ENCODE results near the gene ORM2. TPM values are rescaled to one million over a fixed set of nuclear protein-coding genes. Genes with fewer than 3 reads are reported as not detected.

The ORM2 gene
- total and polyA plus RNA-seq, 8 donors, result 1.2 to 17.1 (median 3.4) TPM; not detected in 4

- no peaks in the 10 kb centered on the region for H3K9me3 ChIP-seq
- 58 to 86% (median 81%) methylated on average over 2 of the region's 2 CpGs for WGBS, 5 donors
- peaks cover 43 to 65% (median 65%) of the 10 kb centered on the region in 4 donors for H3K36me3 ChIP-seq
Measured at GRCh38 chr9:114335745-114336144, 6.1 kb downstream of the ORM2 start.

GRCh38 chr9:114336157-114336556, 6.5 kb downstream of the ORM2 start:
- H3K36me3 ChIP-seq, result peaks cover 47 to 69% (median 69%) of the 10 kb centered on the region in 4 donors

More at GRCh38 chr9:114335745-114336144, 6.1 kb downstream of the ORM2 start:
- no peak for DNase-seq
- intact Hi-C loops (cut with DNase I; ENCODE audit: low total_unique reads), result no loop called here
- no peaks in the 10 kb centered on the region for H3K27me3 ChIP-seq
- no peak overlapping the region for H3K27ac ChIP-seq
- H3K4me3 ChIP-seq, result no peak overlapping the region
- H3K4me1 ChIP-seq, result peaks cover 0 to 13% (median 6%) of the 10 kb centered on the region in 4 donors
- TF ChIP-seq POLR2AphosphoS5 (IDR thresholded peaks at IDR 0.05) (no peak), EP300 (IDR thresholded peaks at IDR 0.05) (no peak), CTCF (IDR thresholded peaks at IDR 0.05) (no peak), POLR2A (IDR thresholded peaks at IDR 0.05) (no peak)

GRCh38 chr9:114336699-114337395, 7.2 kb downstream of the ORM2 start:
- TF ChIP-seq EP300 (IDR thresholded peaks at IDR 0.05) (no peak), POLR2A (IDR thresholded peaks at IDR 0.05) (no peak), CTCF (IDR thresholded peaks at IDR 0.05) (no peak), POLR2AphosphoS5 (IDR thresholded peaks at IDR 0.05) (no peak)
- Histone ChIP-seq H3K36me3 (peaks cover 52 to 76% (median 76%) of the 10 kb centered on the region in 4 donors), H3K9me3 (no peaks in the 10 kb centered on the region), H3K4me1 (peaks cover 0 to 13% (median 0%) of the 10 kb centered on the region in 4 donors), H3K27ac (no peak overlapping the region), H3K27me3 (no peaks in the 10 kb centered on the region), H3K4me3 (no peak overlapping the region)
- 91 to 95% (median 94%) methylated on average over 23 of the region's 23 CpGs for WGBS, 5 donors
- no peak for DNase-seq
- intact Hi-C loops (cut with DNase I; ENCODE audit: low total_unique reads), result no loop called here

More at GRCh38 chr9:114336157-114336556, 6.5 kb downstream of the ORM2 start:
- Histone ChIP-seq H3K4me3 (no peak overlapping the region), H3K27ac (no peak overlapping the region), H3K27me3 (no peaks in the 10 kb centered on the region), H3K4me1 (peaks cover 0 to 13% (median 1%) of the 10 kb centered on the region in 4 donors), H3K9me3 (no peaks in the 10 kb centered on the region)
- intact Hi-C loops (cut with DNase I; ENCODE audit: low total_unique reads), result no loop called here
- WGBS, 5 donors, result 76 to 85% (median 82%) methylated on average over 10 of the region's 10 CpGs
- no peak for DNase-seq
- TF ChIP-seq POLR2A (IDR thresholded peaks at IDR 0.05) (no peak), CTCF (IDR thresholded peaks at IDR 0.05) (no peak), POLR2AphosphoS5 (IDR thresholded peaks at IDR 0.05) (no peak), EP300 (IDR thresholded peaks at IDR 0.05) (no peak)

GRCh38 chr9:114338187-114338586, 8.5 kb downstream of the ORM2 start:
- Histone ChIP-seq H3K27ac (no peak overlapping the region), H3K4me3 (no peak overlapping the region), H3K4me1 (peaks cover 0 to 13% (median 0%) of the 10 kb centered on the region in 4 donors), H3K27me3 (no peaks in the 10 kb centered on the region), H3K36me3 (peaks cover 66 to 90% (median 89%) of the 10 kb centered on the region in 4 donors), H3K9me3 (no peaks in the 10 kb centered on the region)
- DNase-seq, result no peak
- WGBS, 5 donors, result 91 to 100% (median 94%) methylated on average over 2 of the region's 2 CpGs
- TF ChIP-seq POLR2AphosphoS5 (IDR thresholded peaks at IDR 0.05) (no peak), POLR2A (IDR thresholded peaks at IDR 0.05) (no peak), CTCF (IDR thresholded peaks at IDR 0.05) (no peak), EP300 (IDR thresholded peaks at IDR 0.05) (no peak)
- intact Hi-C loops (cut with DNase I; ENCODE audit: low total_unique reads), result no loop called here

Data from stomach (tissue), 9 donors.